HG02973 (cell line): ENCODE results near the gene ZBTB48.

Source experiments
- ATAC-seq: cut with Tn5 transposase; IDR thresholded peaks from one replicate; pipeline ENCODE4 v1.9.1; 2021; ENCODE audit warnings: moderate library complexity; ENCODE audit not compliant: unreplicated experiment

Gene ZBTB48

DNA sequence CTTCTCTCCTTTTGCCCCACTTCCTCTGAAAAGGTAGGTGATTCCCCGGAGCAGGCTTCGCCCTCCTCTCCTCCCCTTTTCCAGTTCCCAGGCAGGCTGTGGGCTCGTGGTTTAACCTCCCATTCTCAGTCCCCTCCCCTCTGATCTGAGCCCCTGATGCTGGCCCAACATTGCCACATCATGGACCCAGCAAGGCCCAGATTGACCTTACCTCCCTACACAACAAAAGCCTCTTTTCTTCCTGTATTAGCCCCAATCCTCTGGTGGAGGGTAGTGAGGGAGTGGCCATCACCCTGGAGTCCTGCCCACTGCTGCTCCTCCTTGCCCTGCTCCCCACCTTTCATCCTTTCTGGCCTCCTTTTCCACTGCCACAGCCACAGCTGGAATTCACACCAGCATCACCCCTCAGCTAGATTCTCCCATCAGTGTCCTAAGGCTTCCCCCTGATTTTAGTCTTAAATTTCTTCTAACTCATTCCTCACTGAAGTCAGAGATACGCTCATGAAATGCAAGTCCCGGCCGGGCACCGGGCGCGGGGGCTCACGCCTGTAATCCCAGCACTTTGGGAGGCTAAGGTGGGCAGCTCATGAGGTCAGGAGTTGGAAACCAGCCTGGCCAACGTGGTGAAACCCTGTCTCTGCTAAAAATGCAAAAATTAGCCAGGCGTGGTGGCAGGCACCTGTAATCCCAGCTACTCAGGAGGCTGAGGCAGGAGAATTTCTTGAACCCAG lies 7.0 kb upstream of the ZBTB48 start:
- no peak for ATAC-seq

DNA sequence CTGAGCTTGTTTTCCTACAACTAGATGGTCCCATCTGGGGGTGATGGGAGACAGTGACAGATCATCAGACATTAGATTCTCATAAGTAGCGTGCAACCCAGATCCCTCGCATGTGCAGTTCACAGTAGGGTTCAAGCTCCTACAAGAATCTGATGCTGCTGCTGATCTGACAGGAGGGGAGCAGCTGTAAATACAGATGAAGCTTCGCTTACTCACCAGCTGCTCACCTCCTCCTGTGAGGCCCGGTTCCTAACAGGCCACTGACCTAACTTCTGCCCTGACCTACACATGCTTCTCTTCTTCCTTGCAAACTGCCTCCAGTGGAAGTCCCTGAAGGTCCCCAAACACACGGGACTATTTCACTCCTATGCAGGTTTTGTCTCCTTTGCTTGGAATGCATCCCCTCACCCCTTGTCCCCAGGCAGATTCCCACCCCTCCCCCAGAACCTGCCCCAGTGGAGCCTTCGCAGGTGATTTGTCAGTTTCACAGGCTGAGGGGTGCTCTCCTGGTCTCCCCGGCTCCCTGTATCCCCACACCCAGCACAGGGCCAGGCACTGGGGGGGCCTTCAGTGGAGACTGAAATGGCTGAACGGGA lies 5.7 kb upstream of the ZBTB48 start:
- no peak for ATAC-seq

DNA sequence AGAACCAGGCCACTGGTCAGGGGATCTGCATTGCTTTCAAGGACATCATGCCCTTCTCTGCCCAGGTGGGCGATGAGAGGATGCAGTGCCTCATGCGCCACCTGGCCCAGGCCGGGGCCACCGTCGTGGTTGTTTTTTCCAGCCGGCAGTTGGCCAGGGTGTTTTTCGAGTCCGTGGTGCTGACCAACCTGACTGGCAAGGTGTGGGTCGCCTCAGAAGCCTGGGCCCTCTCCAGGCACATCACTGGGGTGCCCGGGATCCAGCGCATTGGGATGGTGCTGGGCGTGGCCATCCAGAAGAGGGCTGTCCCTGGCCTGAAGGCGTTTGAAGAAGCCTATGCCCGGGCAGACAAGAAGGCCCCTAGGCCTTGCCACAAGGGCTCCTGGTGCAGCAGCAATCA lies 5.0 kb upstream of the ZBTB48 start:
- no peak for ATAC-seq

- ATAC-seq: no peak
These were observed 1.8 kb upstream of the ZBTB48 start for GRCh38 chr1:6577831-6578525.

GRCh38 chr1:6578624-6579373 lies 995 bp upstream of the ZBTB48 start:
- no peak for ATAC-seq

GRCh38 chr1:6580119-6580592 lies 362 bp downstream of the ZBTB48 start:
- no peak for ATAC-seq

GRCh38 chr1:6580593-6581409 lies 1.0 kb downstream of the ZBTB48 start:
- ATAC-seq: no peak

GRCh38 chr1:6581561-6582305 lies 1.9 kb downstream of the ZBTB48 start:
- no peak for ATAC-seq

DNA sequence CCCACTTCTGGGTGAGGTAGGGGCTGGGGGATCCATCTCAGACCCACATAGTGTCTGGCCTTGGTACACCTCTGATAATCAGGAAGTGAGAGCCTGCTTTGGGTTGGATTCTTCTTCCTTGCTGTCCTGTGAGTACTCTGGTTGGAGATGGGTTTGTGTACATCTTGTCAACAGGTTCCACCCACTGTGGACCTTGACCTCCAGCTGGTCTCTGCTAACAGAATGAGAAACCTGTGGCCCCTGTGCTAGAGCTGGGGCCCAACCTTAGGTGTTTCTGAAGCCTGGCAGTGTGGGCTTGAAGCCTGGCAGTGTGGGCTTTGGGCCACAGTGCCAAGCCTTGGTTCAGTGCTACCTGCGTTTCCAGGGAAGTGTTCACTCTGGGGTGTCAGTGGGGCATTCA lies 2.6 kb downstream of the ZBTB48 start:
- ATAC-seq: no peak

GRCh38 chr1:6584126-6585080 lies 4.6 kb downstream of the ZBTB48 start:
- ATAC-seq: no peak

DNA sequence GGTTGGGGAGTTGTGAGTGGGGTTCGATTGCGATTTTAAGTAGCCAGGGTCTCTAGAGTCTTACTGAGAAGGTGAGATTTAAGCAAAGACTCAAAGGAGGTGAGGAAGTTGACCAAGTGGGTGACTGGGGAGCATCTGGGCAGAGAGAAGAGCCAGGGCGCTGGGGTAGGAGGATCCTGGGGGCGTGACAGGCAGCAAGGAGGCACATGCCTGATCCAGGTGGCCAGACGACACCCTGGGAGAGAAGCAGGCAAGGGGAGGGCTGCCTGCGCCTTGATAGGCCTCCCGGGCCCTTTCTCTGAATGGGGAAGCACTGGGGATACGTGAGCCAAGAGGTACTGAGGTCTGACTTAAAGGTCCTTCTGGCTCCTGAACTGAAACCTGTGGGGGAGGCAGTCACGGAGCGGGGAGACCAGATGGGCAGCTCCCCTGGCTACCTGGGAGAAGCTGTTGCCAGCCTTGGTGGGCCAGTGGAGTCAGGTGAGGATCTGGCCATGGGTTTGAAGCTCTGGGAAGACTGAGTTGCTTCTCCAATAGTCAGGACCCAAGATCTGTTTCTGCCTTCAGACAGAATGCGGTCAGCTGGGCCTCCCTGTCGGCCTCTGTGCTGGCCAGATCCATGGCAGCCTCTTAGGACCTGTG lies 5.4 kb downstream of the ZBTB48 start:
- no peak for ATAC-seq

DNA sequence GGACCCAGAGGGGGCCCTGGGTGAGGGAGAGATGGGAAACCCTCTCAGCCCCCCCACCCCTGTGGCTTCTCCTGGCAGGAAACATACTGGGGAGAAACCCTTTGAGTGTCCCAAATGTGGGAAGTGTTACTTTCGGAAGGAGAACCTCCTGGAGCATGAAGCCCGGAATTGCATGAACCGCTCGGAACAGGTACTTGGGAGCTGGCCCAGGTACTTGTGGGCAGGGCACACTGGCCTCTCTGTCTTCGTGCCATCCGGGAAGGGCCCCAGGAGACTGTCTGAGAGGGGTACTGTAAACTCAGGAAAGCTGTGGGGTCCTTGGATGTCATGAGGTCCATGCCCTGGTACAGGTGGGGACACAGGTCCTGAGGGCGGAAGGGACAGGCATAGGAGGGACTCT lies 6.0 kb downstream of the ZBTB48 start:
- ATAC-seq: no peak

GRCh38 chr1:6586404-6586816 lies 6.6 kb downstream of the ZBTB48 start:
- no peak for ATAC-seq

DNA sequence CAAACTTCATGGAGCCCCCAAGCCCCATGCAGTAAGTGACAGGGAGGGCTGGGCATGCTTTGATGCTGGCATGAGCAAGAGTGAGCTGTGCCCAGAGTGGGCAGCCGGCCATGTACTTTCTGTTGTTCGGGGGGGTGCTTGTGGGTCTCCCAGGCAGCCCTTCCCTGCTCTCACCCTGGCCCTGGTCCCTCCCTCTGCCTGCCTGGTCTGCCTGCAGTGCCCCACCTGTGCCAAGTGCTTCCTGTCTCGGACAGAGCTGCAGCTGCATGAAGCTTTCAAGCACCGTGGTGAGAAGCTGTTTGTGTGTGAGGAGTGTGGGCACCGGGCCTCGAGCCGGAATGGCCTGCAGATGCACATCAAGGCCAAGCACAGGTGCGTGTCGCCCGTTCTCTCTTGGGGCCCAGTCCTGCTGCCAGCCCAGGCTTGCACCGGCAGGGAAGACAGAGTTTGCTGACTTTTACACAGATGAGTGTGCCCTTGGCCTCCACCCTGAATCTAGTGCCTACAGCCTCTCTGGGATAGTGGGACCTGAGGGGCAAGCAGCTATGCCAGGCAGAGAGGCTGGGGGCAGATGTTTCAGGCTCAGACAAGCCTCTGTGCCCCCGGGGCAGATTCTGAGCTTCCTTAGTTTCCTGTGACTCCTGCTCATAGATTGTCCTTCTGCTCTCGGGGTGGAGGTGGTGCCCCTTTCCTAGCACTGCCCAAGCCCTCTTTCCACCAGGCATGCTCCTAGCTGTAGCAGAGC lies 7.6 kb downstream of the ZBTB48 start:
- no peak for ATAC-seq

GRCh38 chr1:6588128-6588892 lies 8.5 kb downstream of the ZBTB48 start:
- no peak for ATAC-seq

GRCh38 chr1:6588893-6589520 lies 9.2 kb downstream of the ZBTB48 start:
- ATAC-seq: no peak
